ENCODE results near the gene SLC12A5.

The SLC12A5 gene

GRCh38 chr20:46025376-46025783, 3.6 kb upstream of the SLC12A5 start:
- intact Hi-C loops (cut with micrococcal nuclease), result loop anchor here (2.0 to 10.0 kb wide), 2 partner anchors 31 to 89 kb away; partner anchors contain the start of gene CD40
- Mint-ChIP-seq H3K4me1 (ENCODE audit: low read depth) (peaks cover 41% of the 10 kb centered on the region), H3K4me3 (no peak overlapping the region), H3K36me3 (ENCODE audit: low read depth) (no peaks in the 10 kb centered on the region), H3K27ac (no peak overlapping the region), H3K27me3 (peaks cover 94% of the 10 kb centered on the region), H3K9me3 (no peaks in the 10 kb centered on the region)

- Mint-ChIP-seq H3K9me3 (no peaks in the 10 kb centered on the region), H3K4me1 (ENCODE audit: low read depth) (peaks cover 22% of the 10 kb centered on the region), H3K36me3 (ENCODE audit: low read depth) (no peaks in the 10 kb centered on the region), H3K4me3 (no peak overlapping the region), H3K27me3 (peaks cover 98% of the 10 kb centered on the region), H3K27ac (no peak overlapping the region)
- intact Hi-C loops (cut with micrococcal nuclease), result loop anchor here (2.0 to 10.0 kb wide), 2 partner anchors 13 to 87 kb away; partner anchors contain the start of gene CD40
Measured at GRCh38 chr20:46027245-46027853, 1.7 kb upstream of the SLC12A5 start.

- Mint-ChIP-seq H3K36me3 (ENCODE audit: low read depth) (no peaks in the 10 kb centered on the region), H3K4me3 (no peak overlapping the region), H3K9me3 (no peaks in the 10 kb centered on the region), H3K27ac (no peak overlapping the region), H3K4me1 (ENCODE audit: low read depth) (peaks cover 14% of the 10 kb centered on the region), H3K27me3 (peaks cover 98% of the 10 kb centered on the region)
- intact Hi-C loops (cut with micrococcal nuclease), result loop anchor here (10.0 kb wide), 1 partner anchor 87 kb away; the partner anchor contains the start of gene CD40
Measured at GRCh38 chr20:46028110-46028509, 905 bp upstream of the SLC12A5 start.

GRCh38 chr20:46030284-46031013, 1.4 kb downstream of the SLC12A5 start:
- Mint-ChIP-seq H3K36me3 (ENCODE audit: low read depth) (no peaks in the 10 kb centered on the region), H3K9me3 (no peaks in the 10 kb centered on the region), H3K4me3 (no peak overlapping the region), H3K27me3 (peaks cover 98% of the 10 kb centered on the region), H3K4me1 (ENCODE audit: low read depth) (no peaks in the 10 kb centered on the region), H3K27ac (no peak overlapping the region)
- intact Hi-C loops (cut with micrococcal nuclease), result no loop called here

GRCh38 chr20:46031014-46031569, 2.1 kb downstream of the SLC12A5 start:
- Mint-ChIP-seq H3K9me3 (no peaks in the 10 kb centered on the region), H3K4me3 (no peak overlapping the region), H3K36me3 (ENCODE audit: low read depth) (no peaks in the 10 kb centered on the region), H3K27me3 (peaks cover 96% of the 10 kb centered on the region), H3K27ac (no peak overlapping the region), H3K4me1 (ENCODE audit: low read depth) (no peaks in the 10 kb centered on the region)
- intact Hi-C loops (cut with micrococcal nuclease), result no loop called here

GRCh38 chr20:46031701-46032254, 2.8 kb downstream of the SLC12A5 start:
- Mint-ChIP-seq H3K36me3 (ENCODE audit: low read depth) (no peaks in the 10 kb centered on the region), H3K9me3 (no peaks in the 10 kb centered on the region), H3K27me3 (peaks cover 93% of the 10 kb centered on the region), H3K4me3 (no peak overlapping the region), H3K27ac (no peak overlapping the region), H3K4me1 (ENCODE audit: low read depth) (no peaks in the 10 kb centered on the region)
- intact Hi-C loops (cut with micrococcal nuclease), result no loop called here

GRCh38 chr20:46034039-46034438, 5.0 kb downstream of the SLC12A5 start:
- Mint-ChIP-seq H3K4me3 (no peak overlapping the region), H3K36me3 (ENCODE audit: low read depth) (no peaks in the 10 kb centered on the region), H3K27me3 (peaks cover 87% of the 10 kb centered on the region), H3K9me3 (no peaks in the 10 kb centered on the region), H3K27ac (no peak overlapping the region), H3K4me1 (ENCODE audit: low read depth) (no peaks in the 10 kb centered on the region)
- intact Hi-C loops (cut with micrococcal nuclease), result no loop called here

- Mint-ChIP-seq H3K4me3 (no peak overlapping the region), H3K36me3 (ENCODE audit: low read depth) (no peaks in the 10 kb centered on the region), H3K4me1 (ENCODE audit: low read depth) (no peaks in the 10 kb centered on the region), H3K9me3 (no peaks in the 10 kb centered on the region), H3K27ac (no peak overlapping the region), H3K27me3 (peaks cover 75% of the 10 kb centered on the region)
- intact Hi-C loops (cut with micrococcal nuclease), result no loop called here
Measured at GRCh38 chr20:46035253-46035652, 6.2 kb downstream of the SLC12A5 start.

- Mint-ChIP-seq H3K9me3 (no peaks in the 10 kb centered on the region), H3K36me3 (ENCODE audit: low read depth) (no peaks in the 10 kb centered on the region), H3K4me3 (no peak overlapping the region), H3K27me3 (peaks cover 73% of the 10 kb centered on the region), H3K27ac (no peak overlapping the region), H3K4me1 (ENCODE audit: low read depth) (no peaks in the 10 kb centered on the region)
- intact Hi-C loops (cut with micrococcal nuclease), result no loop called here
Measured at GRCh38 chr20:46035713-46036112, 6.7 kb downstream of the SLC12A5 start.

- Mint-ChIP-seq H3K27ac (no peak overlapping the region), H3K36me3 (ENCODE audit: low read depth) (no peaks in the 10 kb centered on the region), H3K4me3 (no peak overlapping the region), H3K27me3 (peaks cover 71% of the 10 kb centered on the region), H3K4me1 (ENCODE audit: low read depth) (no peaks in the 10 kb centered on the region), H3K9me3 (no peaks in the 10 kb centered on the region)
- intact Hi-C loops (cut with micrococcal nuclease), result no loop called here
Measured at GRCh38 chr20:46036370-46036769, 7.4 kb downstream of the SLC12A5 start.

- H3K4me3 Mint-ChIP-seq, result no peak overlapping the region
- H3K9me3 Mint-ChIP-seq, result no peaks in the 10 kb centered on the region
- H3K36me3 Mint-ChIP-seq (ENCODE audit: low read depth), result no peaks in the 10 kb centered on the region
- no peak overlapping the region for H3K27ac Mint-ChIP-seq
- intact Hi-C loops (cut with micrococcal nuclease), result no loop called here
- no peaks in the 10 kb centered on the region for H3K4me1 Mint-ChIP-seq (ENCODE audit: low read depth)
- H3K27me3 Mint-ChIP-seq, result peaks cover 68% of the 10 kb centered on the region
Measured at GRCh38 chr20:46037036-46037435, 8.0 kb downstream of the SLC12A5 start.

GRCh38 chr20:46040902-46041535, 12.0 kb downstream of the SLC12A5 start:
- peaks cover 60% of the 10 kb centered on the region for H3K27me3 Mint-ChIP-seq
- H3K9me3 Mint-ChIP-seq, result no peaks in the 10 kb centered on the region
- no peak overlapping the region for H3K27ac Mint-ChIP-seq
- H3K4me3 Mint-ChIP-seq, result no peak overlapping the region
- no peaks in the 10 kb centered on the region for H3K36me3 Mint-ChIP-seq (ENCODE audit: low read depth)
- H3K4me1 Mint-ChIP-seq (ENCODE audit: low read depth), result no peaks in the 10 kb centered on the region
- intact Hi-C loops (cut with micrococcal nuclease), result loop anchor here (2.0 kb wide), 1 partner anchor 14 kb away; no protein-coding TSS in a partner anchor

- intact Hi-C loops (cut with micrococcal nuclease), result no loop called here
- Mint-ChIP-seq H3K27ac (no peak overlapping the region), H3K36me3 (ENCODE audit: low read depth) (no peaks in the 10 kb centered on the region), H3K4me1 (ENCODE audit: low read depth) (no peaks in the 10 kb centered on the region), H3K27me3 (peaks cover 59% of the 10 kb centered on the region), H3K4me3 (no peak overlapping the region), H3K9me3 (no peaks in the 10 kb centered on the region)
Measured at GRCh38 chr20:46043556-46043955, 14.5 kb downstream of the SLC12A5 start.

GRCh38 chr20:46044896-46045295, 15.9 kb downstream of the SLC12A5 start:
- peaks cover 69% of the 10 kb centered on the region for H3K27me3 Mint-ChIP-seq
- H3K4me3 Mint-ChIP-seq, result no peak overlapping the region
- no peaks in the 10 kb centered on the region for H3K9me3 Mint-ChIP-seq
- no peaks in the 10 kb centered on the region for H3K4me1 Mint-ChIP-seq (ENCODE audit: low read depth)
- intact Hi-C loops (cut with micrococcal nuclease), result no loop called here
- no peaks in the 10 kb centered on the region for H3K36me3 Mint-ChIP-seq (ENCODE audit: low read depth)
- H3K27ac Mint-ChIP-seq, result no peak overlapping the region
